ENCODE results near the gene ITPKA. TPM values are rescaled to one million over a fixed set of nuclear protein-coding genes. Genes with fewer than 3 reads are reported as not detected.

ITPKA gene
- total RNA-seq, 1 donor from 2014 or later, result 0.79 TPM

DNA sequence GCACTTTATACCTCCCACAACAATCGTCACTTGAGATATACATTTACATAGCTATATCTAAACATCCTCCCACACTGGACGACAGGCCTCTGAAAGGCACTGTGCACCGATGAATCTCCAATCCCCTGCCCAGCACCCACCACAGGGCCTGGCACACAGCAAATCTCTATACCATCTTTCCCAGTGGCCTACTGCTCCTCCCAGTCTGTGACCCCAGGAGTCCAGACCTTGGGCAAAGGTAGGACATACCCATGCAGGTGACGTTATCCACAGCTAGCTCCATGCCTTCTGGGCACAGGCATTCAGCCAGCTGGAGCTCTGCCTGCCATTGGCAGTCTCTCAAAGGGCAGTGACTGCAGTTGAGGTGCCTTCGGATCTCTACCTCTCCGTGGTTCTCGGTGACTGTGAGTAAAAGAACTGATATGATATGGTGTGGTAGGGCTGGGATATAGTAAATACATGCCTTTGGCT, 14.2 kb downstream of the ITPKA start:
- Histone ChIP-seq H3K4me3 (ENCODE audit: low read depth, low read length) (no peak overlapping the region), H3K36me3 (ENCODE audit: control insufficient read depth, insufficient read depth, low read length) (no peaks in the 10 kb centered on the region), H3K27me3 (ENCODE audit: control insufficient read depth, insufficient read depth, low read length) (peaks cover 26% of the 10 kb centered on the region)
- TF ChIP-seq, protein P1, sequence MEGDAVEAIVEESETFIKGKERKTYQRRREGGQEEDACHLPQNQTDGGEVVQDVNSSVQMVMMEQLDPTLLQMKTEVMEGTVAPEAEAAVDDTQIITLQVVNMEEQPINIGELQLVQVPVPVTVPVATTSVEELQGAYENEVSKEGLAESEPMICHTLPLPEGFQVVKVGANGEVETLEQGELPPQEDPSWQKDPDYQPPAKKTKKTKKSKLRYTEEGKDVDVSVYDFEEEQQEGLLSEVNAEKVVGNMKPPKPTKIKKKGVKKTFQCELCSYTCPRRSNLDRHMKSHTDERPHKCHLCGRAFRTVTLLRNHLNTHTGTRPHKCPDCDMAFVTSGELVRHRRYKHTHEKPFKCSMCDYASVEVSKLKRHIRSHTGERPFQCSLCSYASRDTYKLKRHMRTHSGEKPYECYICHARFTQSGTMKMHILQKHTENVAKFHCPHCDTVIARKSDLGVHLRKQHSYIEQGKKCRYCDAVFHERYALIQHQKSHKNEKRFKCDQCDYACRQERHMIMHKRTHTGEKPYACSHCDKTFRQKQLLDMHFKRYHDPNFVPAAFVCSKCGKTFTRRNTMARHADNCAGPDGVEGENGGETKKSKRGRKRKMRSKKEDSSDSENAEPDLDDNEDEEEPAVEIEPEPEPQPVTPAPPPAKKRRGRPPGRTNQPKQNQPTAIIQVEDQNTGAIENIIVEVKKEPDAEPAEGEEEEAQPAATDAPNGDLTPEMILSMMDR (IDR thresholded peaks at IDR 0.05; ENCODE audit: insufficient read depth, low read length, severe bottlenecking), result no peak
- FAIRE-seq (no peak), DNase-seq (ENCODE audit: low read depth) (peak; percentile 74)

DNA sequence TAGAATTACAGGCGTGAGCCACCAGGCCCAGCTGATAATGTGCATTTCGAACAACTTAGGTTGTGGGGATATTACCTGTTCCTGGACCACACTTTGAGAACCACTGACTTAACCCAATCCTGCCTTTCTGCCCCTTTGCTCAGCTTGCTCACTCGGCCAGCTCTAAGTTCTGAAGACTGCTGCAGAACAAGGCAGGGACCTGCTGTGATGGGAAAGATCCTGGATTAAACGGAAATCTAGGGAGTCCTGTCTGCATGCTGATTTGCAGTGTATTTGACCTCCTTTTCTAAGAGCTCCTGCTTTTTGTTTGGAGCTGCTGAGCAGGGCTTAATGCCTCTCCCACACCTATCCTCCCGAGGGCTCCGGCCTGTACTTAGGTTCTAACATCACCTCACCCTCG, 17.1 kb downstream of the ITPKA start:
- DNase-seq (ENCODE audit: low read depth) (no peak), FAIRE-seq (no peak)
- TF ChIP-seq, protein P1 (IDR thresholded peaks at IDR 0.05; ENCODE audit: insufficient read depth, low read length, severe bottlenecking), result no peak
- Histone ChIP-seq H3K4me3 (ENCODE audit: low read depth, low read length) (no peak overlapping the region), H3K27me3 (ENCODE audit: control insufficient read depth, insufficient read depth, low read length) (peaks cover 27% of the 10 kb centered on the region), H3K36me3 (ENCODE audit: control insufficient read depth, insufficient read depth, low read length) (no peaks in the 10 kb centered on the region)

DNA sequence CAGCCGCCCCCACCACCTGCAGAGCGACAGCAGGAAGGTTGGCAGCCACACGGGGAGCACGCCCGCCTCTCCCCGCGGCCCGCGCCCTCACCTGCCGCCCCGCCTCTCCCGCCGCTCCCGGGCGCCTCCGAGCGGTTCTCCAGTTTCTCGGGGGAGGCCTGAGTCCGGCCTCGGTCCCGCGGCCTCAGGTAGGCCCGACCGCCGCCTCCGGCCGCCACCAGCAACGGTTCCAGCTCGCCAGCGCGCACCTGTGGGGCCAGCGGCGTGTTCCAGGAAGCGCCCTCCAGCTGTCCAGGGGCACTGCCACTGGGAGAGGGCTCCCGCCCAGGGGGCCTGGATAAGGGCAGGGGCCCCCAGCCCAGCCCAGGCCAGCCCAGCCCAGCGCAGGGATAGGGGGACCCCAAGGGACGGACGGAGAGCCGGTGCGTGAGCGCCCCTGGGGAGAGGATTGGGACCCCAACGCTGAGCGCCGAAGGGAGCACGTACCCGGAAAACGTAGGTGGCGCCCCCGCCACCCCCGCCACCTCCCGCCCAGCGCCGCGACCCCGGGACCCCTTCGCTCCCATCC, 17.7 kb downstream of the ITPKA start:
- FAIRE-seq (no peak), DNase-seq (ENCODE audit: low read depth) (no peak)
- TF ChIP-seq, protein P1 (IDR thresholded peaks at IDR 0.05; ENCODE audit: insufficient read depth, low read length, severe bottlenecking), result no peak
- H3K27me3 ChIP-seq (ENCODE audit: control insufficient read depth, insufficient read depth, low read length), result peaks cover 26% of the 10 kb centered on the region
- H3K36me3 ChIP-seq (ENCODE audit: control insufficient read depth, insufficient read depth, low read length), result no peaks in the 10 kb centered on the region
- H3K4me3 ChIP-seq (ENCODE audit: low read depth, low read length), result peak overlapping the region; percentile 9

DNA sequence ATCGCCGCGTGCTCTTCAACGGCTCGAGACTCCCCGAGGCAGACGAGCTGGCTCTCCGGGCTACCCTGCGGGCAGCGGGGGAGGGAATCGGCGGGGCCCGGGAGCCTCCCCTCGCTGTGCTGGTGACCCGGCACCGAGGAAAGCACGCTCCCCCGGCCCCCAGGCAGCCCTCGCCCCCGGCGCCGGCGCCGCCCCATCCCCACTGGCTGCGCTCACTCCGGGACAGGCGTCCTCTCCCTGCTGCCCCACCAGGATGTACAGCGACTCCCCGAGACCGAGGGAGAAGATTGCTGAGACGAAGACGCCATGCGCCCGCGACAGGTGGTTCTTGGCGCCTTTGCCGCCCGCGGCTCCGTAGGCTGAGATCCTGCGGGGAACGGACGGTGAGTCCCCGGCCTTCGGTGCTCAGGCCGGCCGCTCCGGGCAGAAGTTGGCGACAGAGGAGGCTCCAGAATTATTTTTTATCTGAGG, 18.3 kb downstream of the ITPKA start:
- DNase-seq (ENCODE audit: low read depth) (no peak), FAIRE-seq (no peak)
- TF ChIP-seq, protein P1 (IDR thresholded peaks at IDR 0.05; ENCODE audit: insufficient read depth, low read length, severe bottlenecking), result no peak
- no peaks in the 10 kb centered on the region for H3K36me3 ChIP-seq (ENCODE audit: control insufficient read depth, insufficient read depth, low read length)
- H3K27me3 ChIP-seq (ENCODE audit: control insufficient read depth, insufficient read depth, low read length), result peaks cover 26% of the 10 kb centered on the region
- H3K4me3 ChIP-seq (ENCODE audit: low read depth, low read length), result peak overlapping the region; percentile 9

- Histone ChIP-seq H3K4me3 (ENCODE audit: low read depth, low read length) (no peak overlapping the region), H3K36me3 (ENCODE audit: control insufficient read depth, insufficient read depth, low read length) (no peaks in the 10 kb centered on the region), H3K27me3 (ENCODE audit: control insufficient read depth, insufficient read depth, low read length) (peaks cover 26% of the 10 kb centered on the region)
- no peak for DNase-seq (ENCODE audit: low read depth)
- TF ChIP-seq, protein P1 (IDR thresholded peaks at IDR 0.05; ENCODE audit: insufficient read depth, low read length, severe bottlenecking), result no peak
- FAIRE-seq, result no peak
These were observed 18.9 kb downstream of the ITPKA start for GRCh38 chr15:41512512-41512939.
